GM21423 (cell line): ENCODE measurements around the gene LHX4.

ENCODE experiments used
- ATAC-seq: cut with Tn5 transposase; IDR thresholded peaks from one replicate; pipeline ENCODE4 v1.9.1; 2021; ENCODE audit warnings: mild to moderate bottlenecking, moderate library complexity; ENCODE audit not compliant: unreplicated experiment

Gene LHX4

DNA sequence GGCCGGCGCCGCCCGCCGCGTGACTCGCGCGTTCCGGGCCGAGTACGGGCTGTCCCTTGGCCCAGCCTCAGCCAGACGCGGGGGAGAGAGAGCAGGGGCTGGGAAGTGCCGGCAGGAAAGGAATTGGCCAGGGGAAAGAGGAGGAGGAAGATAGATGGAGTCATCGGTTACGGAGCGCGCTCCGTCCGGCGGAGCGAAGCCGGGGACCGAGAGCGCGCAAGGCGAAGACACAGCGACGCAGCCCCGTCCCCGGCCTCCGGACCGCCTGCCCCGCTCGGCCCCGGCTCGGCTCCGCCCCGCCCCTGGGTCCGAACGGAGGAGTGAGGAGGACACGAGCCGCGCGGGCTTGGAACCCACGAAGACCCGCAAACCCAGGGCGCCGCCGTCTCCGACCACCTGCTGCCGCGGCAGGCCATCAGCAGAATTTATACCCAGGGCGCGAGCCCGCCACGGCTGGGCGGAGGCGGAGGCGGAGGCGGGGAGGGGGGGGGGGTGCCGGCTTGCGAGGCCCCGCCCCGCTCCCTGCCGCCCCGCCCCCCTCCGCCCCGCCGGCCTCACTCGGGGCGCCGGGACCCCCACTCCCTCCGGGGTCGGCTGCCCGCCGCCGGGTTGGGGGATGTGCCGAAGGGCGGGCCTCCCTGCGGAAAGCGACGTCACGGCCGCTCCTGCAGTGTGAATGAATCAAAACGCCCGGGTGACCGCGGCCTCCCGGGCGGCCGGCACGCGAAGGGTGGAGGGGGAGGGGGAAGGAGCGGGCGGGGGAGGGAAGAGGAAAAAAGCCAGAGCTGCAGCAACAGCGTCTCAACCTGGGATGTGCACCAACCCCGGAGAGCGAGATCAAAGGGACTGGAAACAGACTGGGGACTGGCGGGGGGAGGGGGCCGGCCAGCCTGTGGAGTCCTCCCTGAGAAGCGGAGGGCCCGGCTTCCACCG lies at the start of gene LHX4:
LHX4 (plus strand) TSS at position 782 of the 933 bp plus-strand sequence. CDS start 266 bp downstream, outside the sequence.
- peak; percentile 42 for ATAC-seq

DNA sequence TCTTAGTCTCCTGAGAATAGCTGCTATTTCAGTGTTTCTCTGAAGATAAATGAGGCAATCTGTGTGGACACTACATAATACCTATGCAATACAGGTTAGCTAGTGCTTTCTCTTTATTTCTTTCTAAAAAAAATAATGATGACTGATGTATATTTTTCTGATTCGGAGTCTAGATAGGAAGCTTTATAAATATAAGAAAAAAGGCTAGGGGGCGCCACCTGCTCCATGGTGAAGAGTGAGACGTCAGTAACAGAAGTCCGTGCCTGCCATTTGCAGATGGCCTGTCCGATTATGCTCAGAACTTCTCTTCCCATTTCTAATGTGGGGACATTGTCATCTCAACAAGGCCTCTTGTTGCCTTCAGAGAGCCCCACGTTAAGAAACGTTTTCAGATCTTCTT lies 49.0 kb upstream of the LHX4 start:
- no peak for ATAC-seq

DNA sequence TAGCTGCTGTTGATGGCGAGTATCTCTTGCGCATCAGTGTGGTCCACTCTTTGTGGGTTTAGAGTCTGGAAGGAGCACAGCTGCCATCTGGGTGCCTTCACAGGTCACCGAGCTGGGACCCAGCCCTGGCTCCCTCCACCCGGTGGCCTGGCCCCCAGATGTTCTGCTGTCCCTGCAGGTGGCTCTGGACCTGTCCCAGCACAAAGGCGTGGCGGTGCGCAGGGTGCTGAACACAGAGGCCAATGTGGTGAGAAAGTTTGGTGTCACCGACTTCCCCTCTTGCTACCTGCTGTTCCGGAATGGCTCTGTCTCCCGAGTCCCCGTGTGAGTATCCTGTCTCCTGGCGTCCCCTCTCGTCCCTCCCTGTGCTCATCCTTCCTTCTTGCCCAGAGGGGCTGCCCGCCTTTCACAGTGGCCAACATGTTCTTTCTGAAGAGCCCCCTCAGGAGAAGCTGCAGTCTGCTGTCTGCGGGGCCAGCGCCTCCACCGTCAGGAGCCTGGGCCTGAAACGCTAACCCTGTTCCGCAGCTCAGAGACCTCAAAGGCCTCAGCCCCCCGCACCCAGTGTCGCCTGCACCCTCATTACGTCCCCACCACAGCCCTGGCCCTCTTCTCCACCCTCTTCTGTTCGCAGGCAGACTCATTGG lies 47.9 kb upstream of the LHX4 start:
- no peak for ATAC-seq

DNA sequence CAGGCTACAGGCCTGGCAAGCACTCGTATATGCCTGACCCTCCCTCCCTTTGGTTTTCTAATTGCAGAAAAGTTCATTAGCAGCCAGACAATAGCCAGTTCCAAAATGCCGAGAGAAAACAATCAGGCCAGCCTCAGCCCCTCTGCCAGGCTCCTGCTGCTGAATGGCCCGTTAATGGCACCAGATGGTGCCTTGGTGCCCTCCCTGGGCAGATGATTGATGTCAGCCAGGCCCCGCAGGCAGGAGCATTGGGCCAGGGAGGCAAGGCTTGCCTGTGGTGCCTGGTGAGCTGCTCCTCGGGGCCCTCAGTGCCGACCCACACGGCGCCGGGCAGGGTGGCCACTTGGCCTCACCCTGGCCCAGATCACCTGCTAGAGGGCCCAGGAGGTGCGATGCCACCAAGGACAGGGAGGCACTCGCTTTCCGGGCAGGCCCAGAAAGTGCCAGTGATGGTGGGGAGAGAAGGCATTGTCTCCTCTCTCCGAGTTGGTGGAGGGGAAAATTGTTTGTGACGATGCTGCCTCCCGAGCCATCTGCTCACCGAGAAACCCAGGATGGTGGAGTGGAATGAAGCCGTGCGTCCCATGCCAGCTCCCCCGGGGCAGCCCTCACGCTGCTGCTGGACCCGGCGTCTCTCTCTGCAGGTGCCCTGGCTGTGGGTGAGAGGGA lies 47.3 kb upstream of the LHX4 start:
- ATAC-seq: no peak

DNA sequence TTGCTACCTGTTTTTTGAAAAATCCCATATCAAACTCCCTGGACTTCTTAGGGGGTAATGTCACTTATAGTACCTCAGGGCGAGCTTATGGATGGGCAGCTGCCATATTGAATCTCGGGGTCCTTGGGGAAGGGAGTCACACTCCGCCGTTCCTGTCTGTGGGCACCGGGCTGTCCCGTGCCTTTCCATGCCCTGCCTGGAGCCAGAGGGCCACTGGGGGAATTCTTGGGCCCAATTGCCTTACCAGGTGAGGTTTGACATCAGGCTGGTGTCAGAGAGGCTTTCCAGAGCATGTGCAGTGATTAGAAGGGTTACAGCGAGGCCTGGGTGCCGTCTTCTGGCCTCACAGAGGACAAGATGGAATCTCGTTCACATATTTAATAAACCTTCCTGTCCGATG lies 46.6 kb upstream of the LHX4 start:
- no peak for ATAC-seq

DNA sequence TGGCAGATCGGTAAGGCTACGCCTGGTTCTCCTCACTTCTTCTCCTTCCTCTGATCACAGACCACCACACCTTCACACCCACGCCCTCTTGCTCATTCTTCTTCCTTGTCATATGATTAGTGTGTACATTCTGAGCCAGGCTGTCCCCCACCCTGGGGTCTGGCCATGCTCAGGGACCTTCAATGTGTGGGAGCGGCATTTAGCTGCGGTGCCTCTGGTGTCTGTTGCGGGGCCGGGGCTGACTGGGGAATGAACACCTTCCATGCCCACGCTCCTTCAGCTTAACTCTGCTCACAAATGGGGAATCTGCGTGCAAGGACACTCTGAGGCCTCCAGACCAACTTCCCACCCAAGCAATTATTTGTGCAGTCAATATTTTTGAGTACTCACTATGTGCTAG lies 46.0 kb upstream of the LHX4 start:
- ATAC-seq: no peak

DNA sequence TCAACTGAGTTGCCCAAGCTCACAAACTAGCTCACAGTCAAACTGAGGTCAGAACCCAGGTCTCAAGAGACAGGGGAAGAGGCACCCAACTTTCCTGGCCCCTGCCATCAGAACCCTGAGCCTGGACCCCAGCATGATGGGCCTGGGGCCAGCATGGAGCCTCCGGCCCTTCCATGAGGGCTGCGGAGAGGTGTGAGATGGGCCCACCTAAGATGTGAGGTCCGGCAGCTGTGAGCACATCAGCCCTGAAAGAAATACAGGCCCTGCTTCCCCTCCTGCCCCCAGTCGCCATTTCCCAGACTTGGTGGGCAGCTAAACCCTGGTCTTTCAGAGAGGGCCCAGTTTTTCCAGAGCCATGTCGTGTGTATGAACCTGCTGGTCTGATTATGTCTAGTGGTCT lies 44.8 kb upstream of the LHX4 start:
- no peak for ATAC-seq

DNA sequence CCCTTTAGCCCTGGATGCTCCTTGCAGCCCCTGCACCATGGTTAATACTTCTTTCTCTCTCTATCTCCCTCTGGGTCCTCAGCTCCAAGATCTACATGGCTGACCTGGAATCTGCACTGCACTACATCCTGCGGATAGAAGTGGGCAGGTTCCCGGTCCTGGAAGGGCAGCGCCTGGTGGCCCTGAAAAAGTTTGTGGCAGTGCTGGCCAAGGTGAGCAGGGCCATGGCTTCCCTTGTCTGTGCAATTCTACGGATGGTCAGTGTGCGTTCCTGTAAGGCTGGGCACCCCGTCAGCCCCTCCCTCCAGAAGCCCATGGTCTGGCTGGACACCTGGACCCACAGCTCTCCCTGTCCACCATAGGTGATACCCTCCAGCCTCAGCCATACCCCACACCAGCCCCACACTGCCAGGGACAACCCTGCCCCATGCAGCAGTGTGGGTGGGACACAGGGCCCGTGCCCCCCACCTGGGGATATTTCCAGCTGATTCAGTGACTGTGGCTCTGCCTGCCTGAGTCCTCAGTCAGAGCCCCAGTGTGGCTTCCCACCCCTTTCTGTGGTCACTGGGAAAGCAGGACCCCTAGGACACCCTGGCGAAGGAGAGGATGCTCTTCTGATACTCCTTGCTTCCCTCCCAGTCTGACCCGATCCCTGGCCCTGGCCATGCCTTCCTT lies 44.0 kb upstream of the LHX4 start:
- no peak for ATAC-seq

DNA sequence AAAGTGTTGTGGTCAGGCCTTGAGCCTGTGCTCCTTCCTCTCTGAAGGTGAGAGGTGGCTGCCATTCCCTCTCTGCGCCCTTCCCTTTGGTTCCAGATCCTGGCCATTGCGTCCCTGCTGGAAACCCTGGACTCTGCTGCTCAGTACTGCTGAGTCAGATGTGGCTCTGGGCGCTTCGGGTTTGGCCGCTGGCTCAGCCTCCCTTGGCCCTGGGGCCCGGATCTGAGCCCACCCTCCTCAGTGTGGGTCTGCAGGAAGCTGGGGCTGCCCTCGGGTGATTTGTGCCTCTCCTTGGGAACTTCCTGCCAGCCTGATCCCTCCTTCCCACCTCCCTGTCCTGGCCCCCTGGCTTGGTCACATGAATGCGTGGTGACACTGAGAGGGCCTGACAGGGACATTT lies 43.2 kb upstream of the LHX4 start:
- ATAC-seq: no peak

DNA sequence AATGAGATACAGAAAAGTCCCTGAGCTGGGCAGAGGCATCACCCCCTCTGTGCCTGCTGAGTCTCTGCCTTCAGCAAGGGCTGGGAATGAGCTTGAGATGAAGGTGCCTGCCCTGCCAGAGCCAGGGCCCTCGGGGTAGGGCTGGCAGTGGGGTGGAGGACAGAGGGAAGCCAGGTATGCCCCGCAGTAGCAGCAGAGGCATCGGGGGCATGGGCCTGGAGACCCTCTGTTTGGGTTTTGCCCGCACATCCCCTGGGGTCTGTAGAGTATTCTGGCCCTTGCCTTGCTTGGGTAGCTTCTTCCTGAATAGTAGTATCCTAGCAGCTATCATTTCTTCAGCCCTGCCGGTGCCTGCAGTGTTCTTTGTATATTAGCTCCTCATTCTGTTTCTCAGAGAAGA lies 42.4 kb upstream of the LHX4 start:
- ATAC-seq: no peak

DNA sequence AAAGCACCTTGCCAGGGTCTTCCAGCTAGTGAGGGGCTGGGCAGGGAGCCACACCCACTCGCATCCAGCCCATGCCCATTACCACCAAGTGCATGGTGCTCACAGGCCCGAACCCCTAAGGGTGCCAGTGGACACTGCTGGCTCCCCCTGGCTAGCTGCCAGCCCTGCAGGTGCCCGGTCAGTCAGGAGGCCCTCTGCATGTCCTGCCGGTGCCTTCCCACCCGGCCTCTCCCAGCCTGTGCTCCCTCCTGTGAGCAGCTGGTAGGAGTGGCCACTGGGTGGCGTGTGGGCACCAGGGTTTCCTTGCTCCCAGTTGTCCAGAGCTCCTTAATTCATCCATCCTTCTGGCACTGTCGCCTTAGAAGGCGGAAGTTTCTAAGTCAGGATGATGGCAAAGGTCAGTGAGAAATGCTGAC lies 42.0 kb upstream of the LHX4 start:
- ATAC-seq: no peak

DNA sequence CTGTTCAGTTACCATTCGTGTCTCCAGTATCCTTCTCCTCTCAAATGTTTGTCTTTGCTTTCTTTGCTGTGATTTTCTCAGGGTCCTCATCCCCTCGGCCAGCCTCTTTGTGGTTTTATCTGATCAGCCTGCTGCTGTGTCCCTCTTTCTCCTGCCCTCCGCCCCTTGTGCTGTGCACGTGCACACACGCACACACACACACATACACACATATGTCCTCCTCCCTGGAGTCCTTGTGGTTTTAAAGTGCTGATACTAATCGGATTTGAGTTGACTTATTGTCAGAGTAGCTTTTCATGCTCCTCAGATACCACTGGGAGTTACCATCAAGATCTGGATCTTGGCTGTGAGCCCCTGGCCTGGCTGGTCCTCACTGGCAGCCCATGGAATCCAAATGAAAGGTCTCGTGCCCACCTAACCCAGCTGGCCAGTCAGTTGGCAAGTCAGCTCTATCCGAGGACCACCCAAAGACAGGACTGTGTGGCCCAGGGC lies 41.3 kb upstream of the LHX4 start:
- ATAC-seq: no peak

DNA sequence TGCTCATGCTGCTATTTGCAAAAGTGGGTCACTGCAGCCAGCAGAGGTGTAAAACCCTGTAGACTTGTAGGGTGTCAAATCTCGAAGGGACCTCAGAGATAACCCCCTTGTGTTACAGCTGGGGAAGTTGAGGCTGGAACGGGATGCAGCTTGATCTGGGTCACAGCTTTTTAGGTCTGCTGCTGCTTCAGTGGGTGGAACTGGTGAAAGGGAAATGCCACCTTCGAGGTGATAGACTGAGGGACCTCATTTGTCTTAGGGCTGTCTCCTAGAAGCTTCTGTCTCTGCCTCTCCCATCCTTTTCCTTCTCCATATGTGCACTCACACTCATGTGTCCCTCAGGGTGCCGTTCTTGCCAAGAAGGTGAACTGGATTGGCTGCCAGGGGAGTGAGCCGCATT lies 40.0 kb upstream of the LHX4 start:
- ATAC-seq: no peak

DNA sequence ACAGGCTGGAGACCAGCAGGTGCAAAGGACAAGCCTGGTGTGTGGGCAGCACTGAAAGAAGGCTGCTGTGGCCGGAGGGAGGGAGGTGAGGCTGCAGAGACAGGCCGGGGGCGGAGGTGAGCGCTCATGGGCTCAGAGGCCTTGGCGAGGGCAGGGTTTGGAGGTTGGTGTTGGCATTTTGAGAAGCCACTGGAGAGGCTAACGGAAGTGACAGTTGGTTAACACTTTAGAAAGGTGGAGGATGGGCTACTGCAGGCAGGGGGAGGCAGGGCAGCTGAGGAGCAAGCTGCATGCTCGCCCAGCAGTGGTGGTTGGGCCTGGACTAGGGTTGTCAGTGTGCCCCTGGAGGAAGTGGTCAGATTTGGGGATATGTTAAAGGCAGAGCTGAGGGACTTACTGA lies 37.9 kb upstream of the LHX4 start:
- ATAC-seq: no peak

DNA sequence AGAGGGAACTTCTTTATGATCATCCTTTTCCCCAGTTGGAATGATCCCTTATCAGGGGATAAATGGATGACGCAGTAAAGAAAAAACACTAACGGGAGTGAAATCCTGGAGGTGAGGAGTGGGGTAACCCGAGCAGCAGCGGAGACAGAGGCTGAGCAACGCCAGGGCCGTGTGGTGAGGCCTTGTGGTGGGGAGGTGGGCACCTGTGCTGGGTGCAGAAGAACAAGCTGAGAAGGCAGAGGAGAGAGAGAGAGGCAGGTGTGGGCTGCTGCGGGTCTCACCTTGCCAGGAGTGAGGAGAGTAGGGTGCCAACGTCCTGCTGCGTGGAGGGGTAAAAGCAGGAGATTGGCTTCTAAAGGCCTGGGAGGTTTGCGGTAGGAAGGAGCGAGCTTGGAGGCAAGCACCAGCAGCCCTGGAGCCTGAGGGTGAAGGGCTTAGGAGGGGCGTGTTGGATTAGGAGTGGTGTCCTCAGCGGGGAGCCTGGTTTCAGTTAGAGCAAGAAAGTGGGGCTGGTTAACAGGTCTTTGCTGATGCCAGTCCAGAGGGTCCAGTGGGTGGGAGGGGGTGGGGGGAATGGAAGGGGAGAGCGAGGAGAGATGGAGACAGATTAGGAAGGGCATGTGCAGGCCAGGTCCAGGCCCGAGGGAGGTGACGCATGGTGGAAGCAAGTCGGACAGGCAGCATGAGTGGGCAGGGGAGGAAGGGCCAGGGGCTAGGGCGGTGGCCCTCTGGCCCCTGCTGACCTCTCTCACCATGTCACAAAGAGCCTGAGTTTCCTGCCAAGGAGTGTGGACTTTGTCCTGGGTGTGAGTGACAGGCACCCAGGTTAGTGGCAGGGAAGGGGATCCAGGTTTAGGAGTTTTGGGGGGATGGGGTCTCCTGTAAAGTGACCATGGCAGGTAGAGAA lies 36.7 kb upstream of the LHX4 start:
- no peak for ATAC-seq

DNA sequence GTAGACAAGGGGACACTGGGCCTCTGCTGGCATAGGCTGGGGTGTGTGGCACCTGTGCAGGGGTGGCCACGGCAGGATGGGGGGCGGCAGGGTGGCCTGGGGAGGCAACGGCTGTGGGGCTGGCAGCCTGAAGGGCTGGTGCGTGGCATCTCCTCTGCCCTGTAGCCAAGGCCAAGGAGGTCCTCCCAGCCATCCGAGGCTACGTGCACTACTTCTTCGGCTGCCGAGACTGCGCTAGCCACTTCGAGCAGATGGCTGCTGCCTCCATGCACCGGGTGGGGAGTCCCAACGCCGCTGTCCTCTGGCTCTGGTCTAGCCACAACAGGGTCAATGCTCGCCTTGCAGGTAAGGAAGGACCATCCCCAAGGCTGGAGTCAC lies 36.0 kb upstream of the LHX4 start:
- ATAC-seq: no peak

DNA sequence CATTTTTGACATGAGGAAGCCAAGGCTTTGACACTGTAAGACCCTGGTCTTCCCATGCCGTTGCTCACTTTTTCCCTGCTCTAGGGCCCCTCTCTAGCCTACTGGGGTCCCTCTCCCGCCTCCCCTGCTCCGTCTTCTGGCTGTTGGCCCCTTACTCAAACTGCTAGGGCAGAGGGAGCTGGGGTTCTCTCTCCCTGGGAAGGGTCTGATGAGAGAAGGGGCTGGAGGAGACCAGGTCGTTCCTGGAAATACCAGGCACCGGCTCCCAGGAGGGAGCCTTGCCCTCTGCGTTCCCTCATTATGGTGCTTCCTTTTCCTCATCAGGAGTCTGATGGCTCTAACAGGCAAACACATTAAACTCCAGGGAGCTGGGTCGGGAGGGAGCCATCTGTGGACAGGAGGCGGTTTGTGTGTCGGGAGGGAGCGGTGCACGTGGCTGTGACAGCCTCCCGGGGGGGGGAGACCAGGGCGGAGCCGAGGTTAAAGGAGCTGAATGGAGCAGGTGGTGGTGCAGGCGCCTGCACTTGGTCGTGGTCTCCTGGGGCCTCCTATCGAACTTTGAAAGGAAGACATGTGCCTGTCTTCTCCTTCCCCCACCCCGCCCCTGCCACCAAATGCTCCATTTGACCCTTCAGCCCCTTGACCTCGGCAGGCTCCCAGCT lies 35.4 kb upstream of the LHX4 start:
- no peak for ATAC-seq

DNA sequence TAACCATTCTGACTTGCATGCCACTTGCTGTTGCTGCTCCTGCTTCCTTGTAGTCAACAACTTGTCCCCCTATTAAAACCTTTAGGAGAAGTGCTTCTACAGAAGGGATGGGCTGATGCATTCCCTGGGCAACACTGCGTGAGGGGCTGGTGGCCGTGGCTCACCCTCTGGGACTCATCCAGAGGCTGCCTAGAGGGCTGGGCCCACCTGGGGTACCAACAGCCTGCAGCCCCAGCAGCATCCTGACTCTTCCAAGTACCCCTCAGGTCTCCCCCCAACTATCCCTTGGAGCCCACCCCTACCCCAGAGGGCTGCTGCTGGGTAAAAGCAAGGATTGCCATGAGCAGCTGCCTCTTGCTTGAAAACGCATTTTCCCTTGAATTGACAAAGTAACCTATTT lies 34.7 kb upstream of the LHX4 start:
- ATAC-seq: no peak

DNA sequence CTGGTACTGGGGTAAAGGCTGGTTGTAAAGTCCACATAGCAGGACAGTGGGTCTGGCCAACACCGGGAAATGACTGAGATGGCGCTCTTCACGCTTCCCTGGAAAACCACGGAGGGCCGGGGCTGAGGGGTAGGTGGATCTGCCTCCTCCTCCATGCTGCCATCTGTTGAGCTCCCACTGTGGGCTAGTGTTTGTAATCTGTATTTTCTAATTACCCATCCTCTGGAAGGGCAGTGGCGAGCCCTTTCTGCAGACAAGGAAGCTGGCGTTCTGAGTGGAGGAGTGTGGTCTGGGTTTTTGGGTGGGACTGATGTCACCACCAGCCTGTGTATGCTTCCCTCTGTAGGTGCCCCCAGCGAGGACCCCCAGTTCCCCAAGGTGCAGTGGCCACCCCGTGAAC lies 34.1 kb upstream of the LHX4 start:
- no peak for ATAC-seq
